VCaP (cell line): Measurements from ENCODE around the gene CTR9.
A peak's percentile ranks its signal among the peaks of the same experiment; 100 is the strongest.

Experiments
- H3K27ac ChIP-seq: fragments of 450-650 bp; 2 replicates; pipeline ENCODE4 v1.5.1; 2017
- TF ChIP-seq, protein P1 (sequence below): fragments of 450-650 bp; conservative IDR thresholded peaks from 2 replicates; pipeline ENCODE4 v1.5.1; 2017; ENCODE audit warnings: mild to moderate bottlenecking, moderate library complexity

The CTR9 gene

DNA sequence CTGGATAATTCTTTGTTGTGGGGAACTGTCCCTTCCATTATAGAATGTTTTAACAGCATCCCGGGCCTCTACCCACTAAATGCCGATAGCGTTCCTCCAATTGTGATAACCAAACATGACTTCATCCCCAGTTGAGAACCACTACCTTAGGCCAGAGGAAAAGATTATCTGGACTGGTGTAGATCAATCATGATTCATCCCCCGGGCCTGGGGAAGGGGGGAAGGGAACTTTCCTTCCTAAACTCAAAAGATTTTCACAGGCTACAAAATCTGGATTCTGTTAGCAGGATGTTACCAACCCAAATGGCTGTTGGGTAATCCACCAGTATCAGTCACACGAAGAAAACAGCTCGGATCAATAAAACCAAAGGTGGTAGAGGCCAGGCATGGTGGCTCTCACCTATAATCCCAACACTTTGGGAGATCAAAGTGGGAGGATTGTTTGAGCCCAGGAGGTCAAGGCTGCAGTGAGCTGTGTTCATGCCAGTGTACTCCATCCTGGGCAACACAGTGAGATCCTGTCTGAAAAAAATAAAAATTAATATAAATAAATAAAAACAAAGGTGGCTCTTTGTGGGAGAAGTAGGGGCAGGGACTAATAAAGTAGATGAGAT lies 10.1 kb downstream of the CTR9 start:
- no peak overlapping the region for H3K27ac ChIP-seq
- TF ChIP-seq, protein P1, sequence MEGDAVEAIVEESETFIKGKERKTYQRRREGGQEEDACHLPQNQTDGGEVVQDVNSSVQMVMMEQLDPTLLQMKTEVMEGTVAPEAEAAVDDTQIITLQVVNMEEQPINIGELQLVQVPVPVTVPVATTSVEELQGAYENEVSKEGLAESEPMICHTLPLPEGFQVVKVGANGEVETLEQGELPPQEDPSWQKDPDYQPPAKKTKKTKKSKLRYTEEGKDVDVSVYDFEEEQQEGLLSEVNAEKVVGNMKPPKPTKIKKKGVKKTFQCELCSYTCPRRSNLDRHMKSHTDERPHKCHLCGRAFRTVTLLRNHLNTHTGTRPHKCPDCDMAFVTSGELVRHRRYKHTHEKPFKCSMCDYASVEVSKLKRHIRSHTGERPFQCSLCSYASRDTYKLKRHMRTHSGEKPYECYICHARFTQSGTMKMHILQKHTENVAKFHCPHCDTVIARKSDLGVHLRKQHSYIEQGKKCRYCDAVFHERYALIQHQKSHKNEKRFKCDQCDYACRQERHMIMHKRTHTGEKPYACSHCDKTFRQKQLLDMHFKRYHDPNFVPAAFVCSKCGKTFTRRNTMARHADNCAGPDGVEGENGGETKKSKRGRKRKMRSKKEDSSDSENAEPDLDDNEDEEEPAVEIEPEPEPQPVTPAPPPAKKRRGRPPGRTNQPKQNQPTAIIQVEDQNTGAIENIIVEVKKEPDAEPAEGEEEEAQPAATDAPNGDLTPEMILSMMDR: no peak

DNA sequence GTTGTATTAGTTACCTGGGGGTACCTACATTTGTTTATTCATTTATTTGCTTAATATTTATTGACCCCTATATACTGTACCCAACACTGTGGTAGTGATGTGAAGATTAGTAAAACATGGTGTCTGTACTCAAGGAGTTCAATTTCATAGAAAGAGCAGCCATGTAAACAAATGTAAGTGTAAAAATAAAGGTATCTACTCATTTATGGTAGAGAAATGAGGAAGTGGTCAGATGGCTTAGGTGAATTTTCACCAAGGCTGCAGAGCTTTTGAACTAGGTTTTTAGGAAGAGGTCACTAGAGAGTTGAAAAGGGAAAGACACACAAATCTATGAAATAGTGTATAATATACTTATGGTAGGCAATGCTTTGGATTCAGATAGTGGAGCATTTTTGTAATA lies 11.1 kb downstream of the CTR9 start:
- H3K27ac ChIP-seq: no peak overlapping the region
- TF ChIP-seq, protein P1: no peak

GRCh38 chr11:10762913-10763421 lies 11.9 kb downstream of the CTR9 start:
- no peak overlapping the region for H3K27ac ChIP-seq
- TF ChIP-seq, protein P1: no peak

GRCh38 chr11:10763766-10764165 lies 12.7 kb downstream of the CTR9 start:
- TF ChIP-seq, protein P1: no peak

GRCh38 chr11:10764412-10764811 lies 13.4 kb downstream of the CTR9 start:
- no peak overlapping the region for H3K27ac ChIP-seq
- TF ChIP-seq, protein P1: no peak

More at GRCh38 chr11:10763766-10764165, 12.7 kb downstream of the CTR9 start:
- no peak overlapping the region for H3K27ac ChIP-seq

DNA sequence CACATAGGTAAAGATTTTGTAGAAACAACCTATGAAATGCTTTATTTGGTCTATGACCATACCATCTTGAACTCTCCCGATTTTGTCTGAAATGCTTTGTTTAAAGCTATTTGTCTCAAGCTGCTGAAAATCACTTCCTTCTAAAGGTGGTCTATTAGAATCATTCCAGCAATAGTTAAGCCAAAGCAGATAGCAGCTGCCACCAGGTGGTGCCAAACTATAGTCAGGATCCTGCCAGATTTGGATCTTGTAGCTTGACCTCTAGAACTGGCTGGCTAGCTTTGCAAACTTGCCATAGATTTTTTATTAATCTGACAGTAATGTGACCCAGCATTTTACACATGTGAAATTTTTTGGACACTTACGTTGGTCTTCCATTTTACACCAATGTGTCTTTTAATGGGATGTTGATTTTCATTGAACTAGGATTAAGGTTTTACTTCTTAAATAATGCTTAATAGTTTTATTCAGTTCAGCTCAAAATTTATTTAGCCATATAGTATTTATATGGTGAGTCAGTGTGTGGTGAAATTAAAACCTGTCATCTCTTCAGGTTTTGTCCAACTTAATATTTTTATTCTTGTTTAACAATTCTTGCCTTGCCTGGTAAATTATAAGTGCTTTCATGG lies 19.7 kb downstream of the CTR9 start:
- H3K27ac ChIP-seq: no peak overlapping the region
- TF ChIP-seq, protein P1: peak; percentile 91

DNA sequence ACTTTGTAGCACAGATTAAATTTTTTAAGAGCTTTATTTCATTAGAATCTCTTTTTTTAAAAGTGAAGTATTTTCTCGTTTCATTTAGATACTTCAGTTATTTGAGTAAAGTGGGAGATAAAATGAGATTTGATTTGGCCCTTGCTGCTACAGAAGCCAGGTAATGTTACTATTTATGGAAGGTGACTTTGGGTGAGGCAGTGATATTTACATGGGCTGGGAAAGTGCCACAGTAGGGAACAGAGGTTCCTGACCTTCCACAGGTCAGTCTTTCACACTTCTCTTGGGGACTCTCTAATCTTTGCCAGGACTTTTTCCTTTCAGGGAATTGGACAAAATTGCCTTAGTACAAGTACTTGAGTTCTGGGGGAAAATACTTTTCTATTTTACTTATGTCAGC lies 20.4 kb downstream of the CTR9 start:
- no peak overlapping the region for H3K27ac ChIP-seq
- TF ChIP-seq, protein P1: no peak
